ENCODE measurements around the gene CNNM1. TPM values are rescaled to one million over a fixed set of nuclear protein-coding genes. Genes with fewer than 3 reads are reported as not detected.

The CNNM1 gene
- total RNA-seq, 1 donor from 2014 or later = not detected

DNA sequence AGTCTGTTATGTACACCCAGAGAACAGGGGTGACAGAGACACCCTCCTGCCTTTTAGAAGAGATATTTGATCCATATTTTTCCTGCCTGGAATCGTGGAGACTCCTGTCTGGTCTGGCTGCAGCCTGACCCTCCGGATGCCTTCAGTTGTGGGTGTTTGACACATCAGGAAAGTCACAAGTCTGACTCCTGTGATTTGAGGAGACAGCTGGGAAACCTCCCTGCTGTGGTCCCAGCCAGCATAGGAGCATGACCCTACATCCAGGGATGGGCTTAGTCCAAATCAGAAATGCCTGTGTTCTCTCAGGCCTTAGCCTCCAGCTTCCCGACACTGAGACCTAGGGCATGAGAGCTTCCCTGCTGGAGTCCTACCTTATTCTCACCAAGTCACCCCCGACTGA is 57.9 kb downstream of the CNNM1 start:
- Histone ChIP-seq H3K4me1 (ENCODE audit: control insufficient read depth in 3 of 3, insufficient read depth in 3 of 3, low read length in 3 of 3) (peaks cover 5 to 15% (median 8%) of the 10 kb centered on the region in 3 donors), H3K9me3 (ENCODE audit: control insufficient read depth in 3 of 3, low read length in 3 of 3) (no peaks in the 10 kb centered on the region), H3K27me3 (ENCODE audit: control insufficient read depth in 3 of 3, insufficient read depth in 3 of 3, low read length in 3 of 3) (peaks cover 3 to 16% (median 5%) of the 10 kb centered on the region in 3 donors), H3K9ac (ENCODE audit: low read depth in 1 of 3, low read length in 3 of 3) (no peak overlapping the region), H3K36me3 (ENCODE audit: control insufficient read depth in 3 of 3, insufficient read depth in 3 of 3, low read length in 3 of 3) (no peaks in the 10 kb centered on the region), H3K4me3 (ENCODE audit: low read length in 3 of 3) (no peak overlapping the region), H3K27ac (ENCODE audit: low read depth, low read length) (no peak overlapping the region)

DNA sequence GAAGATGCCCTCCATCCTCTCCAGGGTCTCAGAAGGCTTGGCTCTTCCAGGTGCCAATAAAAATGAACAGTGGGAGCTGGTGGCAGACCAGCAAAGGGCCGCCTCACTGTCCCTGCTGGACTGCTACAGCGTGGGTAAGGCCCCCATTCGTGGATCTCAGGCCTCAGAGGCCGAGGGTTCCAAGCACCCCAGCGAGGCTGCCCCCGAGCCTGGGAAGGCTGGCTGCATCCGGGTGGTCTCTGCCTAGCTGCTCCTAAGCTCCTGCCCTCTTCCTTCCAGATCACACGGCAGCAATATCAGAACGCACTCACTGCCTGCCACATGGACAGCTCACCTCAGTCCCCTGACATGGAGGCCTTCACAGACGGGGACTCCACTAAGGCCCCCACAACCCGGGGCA is 58.4 kb downstream of the CNNM1 start:
- peaks cover 3 to 16% (median 5%) of the 10 kb centered on the region in 3 donors for H3K27me3 ChIP-seq (ENCODE audit: control insufficient read depth in 3 of 3, insufficient read depth in 3 of 3, low read length in 3 of 3)
- no peaks in the 10 kb centered on the region for H3K36me3 ChIP-seq (ENCODE audit: control insufficient read depth in 3 of 3, insufficient read depth in 3 of 3, low read length in 3 of 3)
- no peaks in the 10 kb centered on the region for H3K9me3 ChIP-seq (ENCODE audit: control insufficient read depth in 3 of 3, low read length in 3 of 3)
- no peak overlapping the region for H3K4me3 ChIP-seq (ENCODE audit: low read length in 3 of 3)
- no peak overlapping the region for H3K9ac ChIP-seq (ENCODE audit: low read depth in 1 of 3, low read length in 3 of 3)
- no peak overlapping the region for H3K27ac ChIP-seq (ENCODE audit: low read depth, low read length)
- peaks cover 5 to 15% (median 13%) of the 10 kb centered on the region in 3 donors for H3K4me1 ChIP-seq (ENCODE audit: control insufficient read depth in 3 of 3, insufficient read depth in 3 of 3, low read length in 3 of 3)

DNA sequence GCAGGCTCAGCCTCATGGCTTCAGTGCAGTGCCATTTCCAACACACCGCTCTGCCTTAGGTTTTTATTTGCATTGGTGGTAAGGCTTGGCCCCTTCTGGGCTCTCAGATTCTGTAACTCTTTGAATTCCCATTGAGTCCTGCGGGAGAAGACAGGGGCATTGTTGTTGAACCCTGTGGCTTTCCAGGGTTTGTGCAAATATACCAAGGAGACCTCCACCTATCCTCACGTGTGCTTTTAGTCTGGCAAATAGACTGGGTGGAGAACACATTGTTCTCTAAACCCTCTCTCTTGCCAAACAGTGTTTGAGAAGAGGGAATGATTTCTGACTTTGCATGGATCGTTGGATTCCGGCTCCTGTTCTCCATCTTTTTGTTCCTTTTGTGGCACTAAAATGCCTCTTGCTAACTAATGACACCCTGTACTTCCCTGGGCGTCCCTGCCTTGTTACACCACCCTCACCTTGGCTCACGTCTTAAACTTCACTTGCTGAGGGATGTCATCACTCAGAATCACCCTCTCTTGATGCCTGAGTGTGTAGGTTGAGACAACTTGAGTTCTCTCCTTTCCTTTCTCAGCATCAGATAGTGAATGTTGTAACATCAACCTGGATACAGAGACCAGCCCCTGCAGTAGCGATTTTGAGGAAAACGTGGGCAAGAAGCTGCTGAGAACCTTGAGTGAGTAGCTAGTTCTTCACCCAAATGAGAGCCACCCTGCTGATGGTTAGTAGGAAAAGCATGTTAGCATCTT is 60.7 kb downstream of the CNNM1 start:
- H3K9me3 ChIP-seq (ENCODE audit: control insufficient read depth in 3 of 3, low read length in 3 of 3) = no peaks in the 10 kb centered on the region
- H3K4me3 ChIP-seq (ENCODE audit: low read length in 3 of 3) = no peak overlapping the region
- peaks cover 0 to 13% (median 0%) of the 10 kb centered on the region in 3 donors for H3K27me3 ChIP-seq (ENCODE audit: control insufficient read depth in 3 of 3, insufficient read depth in 3 of 3, low read length in 3 of 3)
- no peak overlapping the region for H3K9ac ChIP-seq (ENCODE audit: low read depth in 1 of 3, low read length in 3 of 3)
- peaks cover 11 to 22% (median 21%) of the 10 kb centered on the region in 3 donors for H3K4me1 ChIP-seq (ENCODE audit: control insufficient read depth in 3 of 3, insufficient read depth in 3 of 3, low read length in 3 of 3)
- H3K27ac ChIP-seq (ENCODE audit: low read depth, low read length) = no peak overlapping the region
- peaks cover 0 to 3% (median 0%) of the 10 kb centered on the region in 3 donors for H3K36me3 ChIP-seq (ENCODE audit: control insufficient read depth in 3 of 3, insufficient read depth in 3 of 3, low read length in 3 of 3)

DNA sequence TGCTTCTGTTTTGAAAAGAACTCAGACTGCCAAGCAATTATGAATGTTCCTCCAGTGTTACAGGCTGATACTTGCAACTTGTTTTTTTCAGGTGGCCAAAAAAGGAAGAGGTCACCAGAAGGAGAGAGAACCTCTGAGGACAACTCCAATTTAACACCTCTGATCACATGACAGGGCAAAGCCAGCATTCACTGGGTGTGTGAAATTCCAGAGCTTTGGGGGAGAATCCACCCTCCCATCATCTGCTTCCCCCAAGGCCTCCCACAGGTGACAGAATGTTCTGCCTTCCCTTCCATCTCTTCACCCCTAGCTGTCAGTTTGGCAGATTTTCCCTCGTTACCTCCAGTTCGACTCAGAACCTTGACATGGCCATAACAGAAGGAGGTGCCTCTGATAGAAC is 62.2 kb downstream of the CNNM1 start:
- Histone ChIP-seq H3K36me3 (ENCODE audit: control insufficient read depth in 3 of 3, insufficient read depth in 3 of 3, low read length in 3 of 3) (peaks cover 0 to 3% (median 3%) of the 10 kb centered on the region in 3 donors), H3K4me1 (ENCODE audit: control insufficient read depth in 3 of 3, insufficient read depth in 3 of 3, low read length in 3 of 3) (peaks cover 16 to 28% (median 28%) of the 10 kb centered on the region in 3 donors), H3K9ac (ENCODE audit: low read depth in 1 of 3, low read length in 3 of 3) (no peak overlapping the region), H3K27ac (ENCODE audit: low read depth, low read length) (no peak overlapping the region), H3K27me3 (ENCODE audit: control insufficient read depth in 3 of 3, insufficient read depth in 3 of 3, low read length in 3 of 3) (peaks cover 0 to 13% (median 0%) of the 10 kb centered on the region in 3 donors), H3K4me3 (ENCODE audit: low read length in 3 of 3) (no peak overlapping the region), H3K9me3 (ENCODE audit: control insufficient read depth in 3 of 3, low read length in 3 of 3) (no peaks in the 10 kb centered on the region)

DNA sequence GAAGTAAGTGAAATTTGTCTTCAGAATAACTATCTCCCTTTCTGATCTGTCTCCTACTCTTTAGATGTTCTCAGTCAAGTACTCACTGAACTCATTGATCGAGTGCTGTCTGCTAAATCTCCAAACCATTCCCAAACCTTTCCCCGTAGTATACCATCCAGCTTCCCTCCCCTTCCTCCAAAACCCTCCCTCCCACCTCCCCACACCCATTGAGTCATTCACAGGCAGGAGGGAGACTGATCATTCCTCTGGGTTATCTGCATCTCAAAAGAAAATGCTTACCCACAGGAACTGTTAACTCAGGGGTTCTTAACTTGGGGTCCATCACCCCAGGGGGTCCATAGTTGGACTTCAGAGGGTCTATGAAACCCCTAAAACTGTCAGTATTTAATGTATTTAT is 63.9 kb downstream of the CNNM1 start:
- no peaks in the 10 kb centered on the region for H3K9me3 ChIP-seq (ENCODE audit: control insufficient read depth in 3 of 3, low read length in 3 of 3)
- peaks cover 20 to 28% (median 28%) of the 10 kb centered on the region in 3 donors for H3K4me1 ChIP-seq (ENCODE audit: control insufficient read depth in 3 of 3, insufficient read depth in 3 of 3, low read length in 3 of 3)
- peaks cover 6 to 17% (median 15%) of the 10 kb centered on the region in 3 donors for H3K36me3 ChIP-seq (ENCODE audit: control insufficient read depth in 3 of 3, insufficient read depth in 3 of 3, low read length in 3 of 3)
- no peak overlapping the region for H3K4me3 ChIP-seq (ENCODE audit: low read length in 3 of 3)
- no peak overlapping the region for H3K9ac ChIP-seq (ENCODE audit: low read depth in 1 of 3, low read length in 3 of 3)
- no peak overlapping the region for H3K27ac ChIP-seq (ENCODE audit: low read depth, low read length)
- peaks cover 0 to 5% (median 0%) of the 10 kb centered on the region in 3 donors for H3K27me3 ChIP-seq (ENCODE audit: control insufficient read depth in 3 of 3, insufficient read depth in 3 of 3, low read length in 3 of 3)

DNA sequence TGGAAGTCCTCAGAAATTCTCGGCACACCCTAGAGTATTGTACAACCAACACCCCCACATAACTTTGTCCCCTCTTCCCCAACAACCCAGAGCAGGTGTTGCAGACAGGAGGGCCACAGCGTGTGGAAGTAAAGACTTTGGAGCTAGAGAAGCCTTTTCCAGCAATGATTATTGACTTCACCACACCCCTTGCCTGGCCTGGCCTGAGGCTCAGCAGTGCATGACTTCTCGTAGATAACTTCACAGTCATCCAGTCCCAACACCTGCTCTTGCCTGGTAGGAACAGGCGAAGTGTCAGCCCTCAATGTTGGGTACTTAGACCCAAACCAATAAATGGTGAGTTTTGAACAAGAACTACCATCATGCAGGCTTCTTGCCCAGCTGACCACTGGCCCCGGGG is 64.5 kb downstream of the CNNM1 start:
- Histone ChIP-seq H3K27me3 (ENCODE audit: control insufficient read depth in 3 of 3, insufficient read depth in 3 of 3, low read length in 3 of 3) (peaks cover 0 to 3% (median 0%) of the 10 kb centered on the region in 3 donors), H3K4me3 (ENCODE audit: low read length in 3 of 3) (no peak overlapping the region), H3K4me1 (ENCODE audit: control insufficient read depth in 3 of 3, insufficient read depth in 3 of 3, low read length in 3 of 3) (peaks cover 20 to 28% (median 27%) of the 10 kb centered on the region in 3 donors), H3K9ac (ENCODE audit: low read depth in 1 of 3, low read length in 3 of 3) (no peak overlapping the region), H3K36me3 (ENCODE audit: control insufficient read depth in 3 of 3, insufficient read depth in 3 of 3, low read length in 3 of 3) (peaks cover 10 to 22% (median 17%) of the 10 kb centered on the region in 3 donors), H3K27ac (ENCODE audit: low read depth, low read length) (no peak overlapping the region), H3K9me3 (ENCODE audit: control insufficient read depth in 3 of 3, low read length in 3 of 3) (no peaks in the 10 kb centered on the region)

DNA sequence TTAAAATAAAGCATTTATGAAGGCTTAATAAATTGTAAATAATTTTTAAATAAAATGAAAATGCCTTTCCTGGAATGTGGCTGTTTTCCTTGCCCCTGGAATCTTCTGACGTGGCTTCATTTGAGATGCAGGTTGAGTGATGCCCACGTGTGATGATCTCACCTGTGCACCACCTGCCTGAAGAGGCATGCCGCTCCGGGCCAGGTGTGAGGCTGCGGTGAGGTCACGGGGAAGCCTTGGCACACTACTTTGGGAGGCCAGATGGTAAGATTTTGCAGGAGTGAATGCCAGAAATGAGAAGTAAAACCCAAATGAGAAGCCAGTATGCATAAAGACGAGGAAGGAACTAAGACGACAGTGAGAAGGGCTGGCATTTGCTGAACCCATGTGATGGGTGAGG is 65.1 kb downstream of the CNNM1 start:
- peaks cover 14 to 27% (median 21%) of the 10 kb centered on the region in 3 donors for H3K36me3 ChIP-seq (ENCODE audit: control insufficient read depth in 3 of 3, insufficient read depth in 3 of 3, low read length in 3 of 3)
- H3K9ac ChIP-seq (ENCODE audit: low read depth in 1 of 3, low read length in 3 of 3) = no peak overlapping the region
- H3K27me3 ChIP-seq (ENCODE audit: control insufficient read depth in 3 of 3, insufficient read depth in 3 of 3, low read length in 3 of 3) = peaks cover 0 to 3% (median 0%) of the 10 kb centered on the region in 3 donors
- H3K27ac ChIP-seq (ENCODE audit: low read depth, low read length) = no peak overlapping the region
- peaks cover 20 to 28% (median 25%) of the 10 kb centered on the region in 3 donors for H3K4me1 ChIP-seq (ENCODE audit: control insufficient read depth in 3 of 3, insufficient read depth in 3 of 3, low read length in 3 of 3)
- H3K4me3 ChIP-seq (ENCODE audit: low read length in 3 of 3) = no peak overlapping the region
- H3K9me3 ChIP-seq (ENCODE audit: control insufficient read depth in 3 of 3, low read length in 3 of 3) = no peaks in the 10 kb centered on the region

GRCh38 chr10:99394761-99395386 is 65.7 kb downstream of the CNNM1 start:
- Histone ChIP-seq H3K4me3 (ENCODE audit: low read length in 3 of 3) (no peak overlapping the region), H3K9ac (ENCODE audit: low read depth in 1 of 3, low read length in 3 of 3) (no peak overlapping the region), H3K4me1 (ENCODE audit: control insufficient read depth in 3 of 3, insufficient read depth in 3 of 3, low read length in 3 of 3) (peaks cover 20 to 28% (median 25%) of the 10 kb centered on the region in 3 donors), H3K27ac (ENCODE audit: low read depth, low read length) (no peak overlapping the region), H3K9me3 (ENCODE audit: control insufficient read depth in 3 of 3, low read length in 3 of 3) (no peaks in the 10 kb centered on the region), H3K27me3 (ENCODE audit: control insufficient read depth in 3 of 3, insufficient read depth in 3 of 3, low read length in 3 of 3) (peaks cover 0 to 3% (median 0%) of the 10 kb centered on the region in 3 donors), H3K36me3 (ENCODE audit: control insufficient read depth in 3 of 3, insufficient read depth in 3 of 3, low read length in 3 of 3) (peaks cover 20 to 33% (median 25%) of the 10 kb centered on the region in 3 donors)

- peak overlapping the region; percentile 0 for H3K27ac ChIP-seq (ENCODE audit: low read depth, low read length)
- no peak overlapping the region for H3K9ac ChIP-seq (ENCODE audit: low read depth in 1 of 3, low read length in 3 of 3)
- H3K27me3 ChIP-seq (ENCODE audit: control insufficient read depth in 3 of 3, insufficient read depth in 3 of 3, low read length in 3 of 3) = no peaks in the 10 kb centered on the region
- H3K36me3 ChIP-seq (ENCODE audit: control insufficient read depth in 3 of 3, insufficient read depth in 3 of 3, low read length in 3 of 3) = peaks cover 25 to 37% (median 27%) of the 10 kb centered on the region in 3 donors
- peaks cover 20 to 28% (median 23%) of the 10 kb centered on the region in 3 donors for H3K4me1 ChIP-seq (ENCODE audit: control insufficient read depth in 3 of 3, insufficient read depth in 3 of 3, low read length in 3 of 3)
- H3K9me3 ChIP-seq (ENCODE audit: control insufficient read depth in 3 of 3, low read length in 3 of 3) = no peaks in the 10 kb centered on the region
- H3K4me3 ChIP-seq (ENCODE audit: low read length in 3 of 3) = no peak overlapping the region
Measured at GRCh38 chr10:99395750-99396445, 66.7 kb downstream of the CNNM1 start.

Data from skeletal muscle tissue (tissue), 4 donors.